AG09319 (cell line): ENCODE data around the gene TRIM5.
"Not testable (repeated sequence)": the region's sequence is repeated elsewhere in the genome, so short reads cannot be mapped to it uniquely, and the experiment has no call there.

Source experiments
- DNase-seq: peaks from one replicate; pipeline ENCODE4 v3.0.0-alpha.2; 2010; ENCODE audit warnings: low read depth; ENCODE audit errors: extremely low read depth
- CTCF ChIP-seq: IDR thresholded peaks from 2 replicates; pipeline ENCODE4 v1.5.1; 2011; ENCODE audit warnings: low read depth, mild to moderate bottlenecking, inconsistent platforms, low read length, moderate library complexity

The TRIM5 gene

GRCh38 chr11:5684036-5684645 is 733 bp downstream of the TRIM5 start:
- TF ChIP-seq CTCF, result no peak
- no peak for DNase-seq

GRCh38 chr11:5683620-5684019 is 1.3 kb downstream of the TRIM5 start:
- DNase-seq, result not testable (repeated sequence)

- not testable (repeated sequence) for DNase-seq
Observed at GRCh38 chr11:5682890-5683441, 1.9 kb downstream of the TRIM5 start.

- no peak for DNase-seq
Observed at GRCh38 chr11:5679811-5680210, 5.1 kb downstream of the TRIM5 start.

GRCh38 chr11:5674391-5674790 is 10.5 kb downstream of the TRIM5 start:
- DNase-seq, result no peak
- no peak for TF ChIP-seq CTCF

More at GRCh38 chr11:5679811-5680210, 5.1 kb downstream of the TRIM5 start:
- no peak for TF ChIP-seq CTCF

GRCh38 chr11:5671831-5672230 is 13.0 kb downstream of the TRIM5 start:
- no peak for TF ChIP-seq CTCF
- DNase-seq, result no peak

- no peak for DNase-seq
- no peak for TF ChIP-seq CTCF
Observed at GRCh38 chr11:5666402-5666793, 18.5 kb downstream of the TRIM5 start.

GRCh38 chr11:5665746-5666401 is 19.0 kb downstream of the TRIM5 start:
- no peak for TF ChIP-seq CTCF
- DNase-seq, result no peak
